ENCODE measurements around the gene CYB561A3.
A peak's percentile ranks its signal among the peaks of the same experiment; 100 is the strongest.

Gene CYB561A3, protein sequence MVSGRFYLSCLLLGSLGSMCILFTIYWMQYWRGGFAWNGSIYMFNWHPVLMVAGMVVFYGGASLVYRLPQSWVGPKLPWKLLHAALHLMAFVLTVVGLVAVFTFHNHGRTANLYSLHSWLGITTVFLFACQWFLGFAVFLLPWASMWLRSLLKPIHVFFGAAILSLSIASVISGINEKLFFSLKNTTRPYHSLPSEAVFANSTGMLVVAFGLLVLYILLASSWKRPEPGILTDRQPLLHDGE

GRCh38 chr11:61361741-61362541 lies at the start of gene CYB561A3, which contains the start of gene TMEM138:
TSS of gene CYB561A3 (minus strand) at chr11:61361882. CDS start at chr11:61356713, 5,169 bp downstream.
TSS of gene TMEM138 (plus strand) at chr11:61362374. CDS start at chr11:61364391, 2,017 bp downstream.
- no peak for TF ChIP-seq CTCF (IDR thresholded peaks at IDR 0.05; ENCODE audit: extremely low read depth, insufficient read depth, missing control alignments)
- peak; percentile 88 for DNase-seq (ENCODE audit: low spot score)
- in situ Hi-C loops (cut with MboI; ENCODE audit: low pct_unique_long_range_greater_than_20kb, low sequenced_read_pairs, unreplicated experiment) = no loop called here

GRCh38 chr11:61406991-61407728 lies 45.5 kb upstream of the CYB561A3 start:
- no peak for TF ChIP-seq CTCF (IDR thresholded peaks at IDR 0.05; ENCODE audit: extremely low read depth, insufficient read depth, missing control alignments)
- DNase-seq (ENCODE audit: low spot score) = no peak
- in situ Hi-C loops (cut with MboI; ENCODE audit: low pct_unique_long_range_greater_than_20kb, low sequenced_read_pairs, unreplicated experiment) = no loop called here

- in situ Hi-C loops (cut with MboI; ENCODE audit: low pct_unique_long_range_greater_than_20kb, low sequenced_read_pairs, unreplicated experiment) = no loop called here
- no peak for TF ChIP-seq CTCF (IDR thresholded peaks at IDR 0.05; ENCODE audit: extremely low read depth, insufficient read depth, missing control alignments)
- DNase-seq (ENCODE audit: low spot score) = no peak
These were observed 44.4 kb upstream of the CYB561A3 start for GRCh38 chr11:61406067-61406466.

- no peak for TF ChIP-seq CTCF (IDR thresholded peaks at IDR 0.05; ENCODE audit: extremely low read depth, insufficient read depth, missing control alignments)
- DNase-seq (ENCODE audit: low spot score) = no peak
- in situ Hi-C loops (cut with MboI; ENCODE audit: low pct_unique_long_range_greater_than_20kb, low sequenced_read_pairs, unreplicated experiment) = no loop called here
These were observed 43.0 kb upstream of the CYB561A3 start for GRCh38 chr11:61404641-61405040.

DNA sequence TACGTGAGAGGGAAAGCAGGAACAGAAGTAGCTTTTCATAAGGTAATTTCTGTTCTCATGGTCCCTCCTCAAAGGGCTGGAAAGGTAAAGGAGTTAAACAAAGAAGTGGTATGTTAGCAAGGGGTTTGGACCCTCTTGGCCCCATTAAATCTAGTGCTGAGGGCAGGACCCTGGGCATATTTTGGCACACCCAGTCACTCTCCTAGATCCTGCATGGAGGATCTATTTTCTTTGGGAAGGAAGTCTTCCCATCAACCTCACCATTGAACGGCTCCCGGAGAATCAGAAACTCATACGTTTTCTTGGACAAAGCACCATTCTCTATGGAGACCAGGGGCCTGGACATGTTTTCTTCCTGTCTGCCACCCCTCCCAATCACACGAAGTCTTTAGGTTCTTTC lies 42.4 kb upstream of the CYB561A3 start:
- in situ Hi-C loops (cut with MboI; ENCODE audit: low pct_unique_long_range_greater_than_20kb, low sequenced_read_pairs, unreplicated experiment) = no loop called here
- DNase-seq (ENCODE audit: low spot score) = no peak
- no peak for TF ChIP-seq CTCF (IDR thresholded peaks at IDR 0.05; ENCODE audit: extremely low read depth, insufficient read depth, missing control alignments)

DNA sequence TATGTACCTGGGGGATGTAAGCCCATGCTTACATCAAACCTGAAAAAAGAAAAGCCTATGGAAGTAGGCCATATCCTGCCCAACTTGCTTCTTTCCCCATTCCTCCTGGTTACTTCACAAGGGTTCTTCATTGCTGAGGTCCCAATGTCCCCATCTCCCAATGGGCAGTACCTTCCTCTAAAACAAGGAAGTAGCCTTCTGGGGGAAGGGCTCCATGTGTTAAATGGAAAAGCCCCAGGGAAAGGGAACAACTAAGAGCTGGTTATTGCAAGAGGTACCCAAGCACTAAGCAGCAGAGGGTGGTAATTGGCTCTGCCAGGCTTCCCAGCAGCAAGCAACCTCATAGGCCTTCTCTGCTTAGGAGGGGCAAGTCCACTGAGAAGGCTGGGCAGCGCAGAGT lies 42.0 kb upstream of the CYB561A3 start:
- no peak for TF ChIP-seq CTCF (IDR thresholded peaks at IDR 0.05; ENCODE audit: extremely low read depth, insufficient read depth, missing control alignments)
- DNase-seq (ENCODE audit: low spot score) = no peak
- in situ Hi-C loops (cut with MboI; ENCODE audit: low pct_unique_long_range_greater_than_20kb, low sequenced_read_pairs, unreplicated experiment) = no loop called here

Data from GM13977 (cell line).